ENCODE results near the gene MIEF1. TPM values are rescaled to one million over a fixed set of nuclear protein-coding genes. Genes with fewer than 3 reads are reported as not detected.

The MIEF1 gene
- polyA plus RNA-seq, 1 of the 3 experiments (the other 2 are of a cell fraction), result 7.5 TPM

DNA sequence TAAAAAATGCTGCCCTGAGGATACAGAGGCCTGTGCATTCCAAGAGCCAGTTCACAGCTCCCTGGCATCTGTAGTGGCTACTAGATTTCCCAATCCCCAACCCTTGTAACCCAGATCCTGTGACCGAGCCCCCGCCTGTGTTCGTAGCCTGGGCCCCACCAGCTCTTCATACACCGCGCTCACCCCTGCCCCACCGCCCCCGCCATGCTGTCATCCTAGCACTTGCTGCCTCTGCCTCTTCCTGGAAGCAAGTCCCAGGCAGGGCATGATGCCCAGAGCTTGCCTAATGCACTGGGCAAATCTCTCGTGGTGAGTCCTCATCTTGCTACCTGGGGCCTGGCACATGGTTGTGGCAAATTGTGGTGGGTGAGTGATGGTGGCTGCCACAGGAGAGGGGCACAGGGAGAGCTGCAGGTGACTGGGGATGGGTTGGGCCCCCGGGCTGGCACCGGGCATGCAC, 38.1 kb upstream of the MIEF1 start:
- H3K9me2 ChIP-seq, result no peaks in the 10 kb centered on the region
- WGBS (ENCODE audit: low lambda C conversion rate), result 85% methylated on average over 7 of the region's 10 CpGs
- DNase-seq, result no peak
- no peaks in the 10 kb centered on the region for H3K79me2 ChIP-seq (ENCODE audit: insufficient read depth)
- peaks cover 0 to 19% of the 10 kb centered on the region in 2 experiments; a peak in 1 of 4 replicates for H3K4me1 ChIP-seq (ENCODE audit: control insufficient read depth in 1 of 2, insufficient read depth in 2 of 2, low read depth in 1 of 2, low read length in 1 of 2)
- POLR2A ChIA-PET, result no interaction called here
- no peaks in the 10 kb centered on the region for H3F3A ChIP-seq (replicated peaks; ENCODE audit: insufficient read depth)
- H3K4me2 ChIP-seq, result no peak overlapping the region
- no peak overlapping the region for H3K4me3 ChIP-seq (ENCODE audit: low read depth in 2 of 2, low read length in 1 of 2)
- no peak overlapping the region; a peak in 1 of 4 replicates for H3K27ac ChIP-seq (ENCODE audit: low read depth in 2 of 2, low read length in 1 of 2)
- no peaks in the 10 kb centered on the region for H4K20me1 ChIP-seq (ENCODE audit: insufficient read depth)
- TF ChIP-seq POLR2AphosphoS5 (IDR thresholded peaks at IDR 0.05; ENCODE audit: low read depth, low read length), result no peak
- TF ChIP-seq MXI1 (IDR thresholded peaks at IDR 0.05; ENCODE audit: low read depth, low read length), result no peak
- CTCF ChIA-PET, result interaction anchor here (0.7 to 1.3 kb wide), 2 partner anchors 17 to 51 kb away, joined by 3 read pairs; no protein-coding TSS in a partner anchor
- no peak overlapping the region for H2AFZ ChIP-seq (ENCODE audit: low read depth)
- no peaks in the 10 kb centered on the region for H3K27me3 ChIP-seq (ENCODE audit: insufficient read depth)
- no peaks in the 10 kb centered on the region for H3K36me3 ChIP-seq (replicated peaks in 1 of 2; ENCODE audit: control insufficient read depth in 1 of 2, insufficient read depth in 2 of 2, low read length in 1 of 2)
- no peak overlapping the region for H3K9ac ChIP-seq
- no peaks in the 10 kb centered on the region for H3K9me3 ChIP-seq

DNA sequence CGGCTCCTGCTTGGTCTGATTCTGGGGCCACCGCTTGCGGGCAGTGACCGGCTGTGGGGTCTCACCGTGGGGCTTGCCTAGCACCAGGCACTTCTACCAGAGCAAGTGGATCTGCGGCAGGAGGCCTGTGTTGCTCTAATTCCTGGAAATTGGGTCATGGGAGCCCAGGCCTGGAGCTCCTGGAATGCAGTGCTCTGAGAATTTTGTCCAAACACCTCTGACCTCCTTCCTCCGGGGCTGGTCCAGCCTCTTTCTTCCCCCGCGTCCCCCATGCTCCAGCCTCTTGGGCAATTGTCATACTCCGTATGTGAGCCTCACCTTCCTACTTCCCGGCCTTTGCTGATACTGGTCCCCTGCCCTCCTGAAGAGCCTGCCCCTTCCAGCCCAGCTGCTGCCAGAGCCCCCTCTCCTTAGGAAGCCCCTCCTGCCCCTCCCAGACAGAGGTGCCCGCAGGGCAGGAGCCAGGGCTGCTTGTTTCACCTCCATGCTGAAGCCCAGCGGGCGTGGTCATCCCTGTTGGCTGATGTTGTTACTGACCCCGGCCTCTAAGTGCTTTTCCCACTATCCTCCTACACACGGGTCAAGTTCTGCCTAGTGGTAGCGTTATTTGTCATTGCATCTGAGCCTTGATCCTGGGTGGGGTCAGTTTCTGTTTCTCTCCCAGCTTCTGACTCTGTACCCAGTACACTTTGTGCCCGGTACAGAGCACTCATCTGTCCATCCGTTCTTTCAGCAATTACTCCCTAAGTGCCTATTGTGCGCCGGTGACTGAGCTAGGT, 35.7 kb upstream of the MIEF1 start:
- Histone ChIP-seq H3K4me1 (ENCODE audit: control insufficient read depth in 1 of 2, insufficient read depth in 2 of 2, low read depth in 1 of 2, low read length in 1 of 2) (peaks cover 0 to 42% of the 10 kb centered on the region in 2 experiments; a peak in 1 of 4 replicates), H3K27me3 (ENCODE audit: insufficient read depth) (no peaks in the 10 kb centered on the region), H3K79me2 (ENCODE audit: insufficient read depth) (no peaks in the 10 kb centered on the region), H3K4me2 (no peak overlapping the region), H3K9me2 (no peaks in the 10 kb centered on the region), H3K9me3 (no peaks in the 10 kb centered on the region), H4K20me1 (ENCODE audit: insufficient read depth) (no peaks in the 10 kb centered on the region), H2AFZ (ENCODE audit: low read depth) (no peak overlapping the region), H3K27ac (ENCODE audit: low read depth in 2 of 2, low read length in 1 of 2) (no peak overlapping the region), H3K36me3 (replicated peaks in 1 of 2; ENCODE audit: control insufficient read depth in 1 of 2, insufficient read depth in 2 of 2, low read length in 1 of 2) (no peaks in the 10 kb centered on the region), H3K4me3 (ENCODE audit: low read depth in 2 of 2, low read length in 1 of 2) (no peak overlapping the region), H3F3A (replicated peaks; ENCODE audit: insufficient read depth) (no peaks in the 10 kb centered on the region), H3K9ac (no peak overlapping the region)
- 84% methylated on average over 9 of the region's 21 CpGs for WGBS (ENCODE audit: low lambda C conversion rate)
- CTCF ChIA-PET, result interaction anchor here (1.6 kb wide), 1 partner anchor 27 kb away, joined by 3 read pairs; no protein-coding TSS in a partner anchor
- TF ChIP-seq SMC3 (IDR thresholded peaks at IDR 0.05; ENCODE audit: low read depth, low read length) (no peak), MAX (IDR thresholded peaks at IDR 0.05; ENCODE audit: low read depth) (no peak), TEAD4 (IDR thresholded peaks at IDR 0.05; ENCODE audit: borderline replicate concordance, insufficient read depth) (no peak), CHD2 (IDR thresholded peaks at IDR 0.05; ENCODE audit: low read length, partially characterized antibody) (no peak), FOSL2 (IDR thresholded peaks at IDR 0.05; ENCODE audit: borderline replicate concordance, low read depth) (no peak)
- TF ChIP-seq, protein P1, sequence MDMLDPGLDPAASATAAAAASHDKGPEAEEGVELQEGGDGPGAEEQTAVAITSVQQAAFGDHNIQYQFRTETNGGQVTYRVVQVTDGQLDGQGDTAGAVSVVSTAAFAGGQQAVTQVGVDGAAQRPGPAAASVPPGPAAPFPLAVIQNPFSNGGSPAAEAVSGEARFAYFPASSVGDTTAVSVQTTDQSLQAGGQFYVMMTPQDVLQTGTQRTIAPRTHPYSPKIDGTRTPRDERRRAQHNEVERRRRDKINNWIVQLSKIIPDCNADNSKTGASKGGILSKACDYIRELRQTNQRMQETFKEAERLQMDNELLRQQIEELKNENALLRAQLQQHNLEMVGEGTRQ (IDR thresholded peaks at IDR 0.05; ENCODE audit: borderline replicate concordance, low read depth, low read length), result no peak
- POLR2A ChIA-PET, result no interaction called here
- DNase-seq, result no peak
